Neural crest cell (in vitro differentiated cells): Measurements from ENCODE around the gene FBXO11. TPM values are rescaled to one million over a fixed set of nuclear protein-coding genes. Genes with fewer than 3 reads are reported as not detected.
A peak's percentile ranks its signal among the peaks of the same experiment; 100 is the strongest.
"Not testable (repeated sequence)": the region's sequence is repeated elsewhere in the genome, so short reads cannot be mapped to it uniquely, and the experiment has no call there.

Source experiments
- DNase-seq: peaks from one replicate; pipeline ENCODE4 v3.0.0; 2021; ENCODE audit warnings: low read depth, mixed read lengths, low spot score
- H3K27ac Mint-ChIP-seq: one replicate; pipeline ENCODE4 v1.8.0; 2021; ENCODE audit warnings: mild to moderate bottlenecking, mixed read lengths; ENCODE audit not compliant: unreplicated experiment
- H3K27me3 Mint-ChIP-seq: 2 replicates; pipeline ENCODE4 v1.8.0; 2021; ENCODE audit warnings: low read depth, mild to moderate bottlenecking, mixed read lengths
- H3K36me3 Mint-ChIP-seq: 2 replicates; pipeline ENCODE4 v1.8.0; 2021; ENCODE audit warnings: low read depth, mild to moderate bottlenecking, mixed read lengths
- H3K4me1 Mint-ChIP-seq: 2 replicates; pipeline ENCODE4 v1.8.0; 2021; ENCODE audit warnings: mixed read lengths
- H3K4me3 Mint-ChIP-seq: one replicate; pipeline ENCODE4 v1.8.0; 2021; ENCODE audit warnings: mild to moderate bottlenecking, mixed read lengths
- H3K9me3 Mint-ChIP-seq: 2 replicates; pipeline ENCODE4 v1.8.0; 2021; ENCODE audit warnings: mixed read lengths
- CTCF ChIP-seq: fragments of 200-600 bp; sonication (generic); conservative IDR thresholded peaks from 2 replicates; pipeline ENCODE4 v1.5.0; 2021; ENCODE audit warnings: antibody characterized with exemption, mild to moderate bottlenecking
- total RNA-seq: library from RNA; stranded (reverse); gene quantifications from 2 replicates; pipeline ENCODE4 v1.2.1, GENCODE V29; 2021

Gene FBXO11
- total RNA-seq, 1 donor from 2014 or later: 86.3 TPM

- Mint-ChIP-seq H3K9me3 (no peaks in the 10 kb centered on the region), H3K27ac (no peak overlapping the region), H3K4me3 (no peak overlapping the region), H3K4me1 (peaks cover 61% of the 10 kb centered on the region), H3K36me3 (peaks cover 4% of the 10 kb centered on the region), H3K27me3 (peaks cover 2% of the 10 kb centered on the region)
- DNase-seq: no peak
- no peak for TF ChIP-seq CTCF
Observed at GRCh38 chr2:47900857-47901256, 5.4 kb downstream of the FBXO11 start.

GRCh38 chr2:47899915-47900816, 6.1 kb downstream of the FBXO11 start:
- Mint-ChIP-seq H3K4me3 (peak overlapping the region; percentile 52), H3K36me3 (peaks cover 4% of the 10 kb centered on the region), H3K27me3 (peaks cover 2% of the 10 kb centered on the region), H3K4me1 (peaks cover 64% of the 10 kb centered on the region), H3K27ac (no peak overlapping the region), H3K9me3 (no peaks in the 10 kb centered on the region)
- TF ChIP-seq CTCF: no peak
- DNase-seq: no peak

GRCh38 chr2:47897883-47898731, 8.2 kb downstream of the FBXO11 start:
- Mint-ChIP-seq H3K36me3 (no peaks in the 10 kb centered on the region), H3K27me3 (no peaks in the 10 kb centered on the region), H3K4me3 (no peak overlapping the region), H3K9me3 (no peaks in the 10 kb centered on the region), H3K4me1 (peaks cover 58% of the 10 kb centered on the region), H3K27ac (no peak overlapping the region)
- no peak for TF ChIP-seq CTCF
- DNase-seq: no peak

- not testable (repeated sequence) for H3K4me3 Mint-ChIP-seq, H3K27me3 Mint-ChIP-seq, H3K36me3 Mint-ChIP-seq, H3K27ac Mint-ChIP-seq, DNase-seq, H3K9me3 Mint-ChIP-seq
- H3K4me1 Mint-ChIP-seq: peaks cover 54% of the 10 kb centered on the region
Observed at GRCh38 chr2:47897191-47897882, 9.0 kb downstream of the FBXO11 start.

GRCh38 chr2:47896450-47896968, 9.8 kb downstream of the FBXO11 start:
- Mint-ChIP-seq H3K27me3 (no peaks in the 10 kb centered on the region), H3K4me3 (no peak overlapping the region)
- TF ChIP-seq CTCF: no peak

More at GRCh38 chr2:47896450-47896968, 9.8 kb downstream of the FBXO11 start:
- H3K4me1 Mint-ChIP-seq: peaks cover 56% of the 10 kb centered on the region
- no peaks in the 10 kb centered on the region for H3K36me3 Mint-ChIP-seq
- no peaks in the 10 kb centered on the region for H3K9me3 Mint-ChIP-seq
- DNase-seq: no peak
- H3K27ac Mint-ChIP-seq: no peak overlapping the region
